HepG2 (cell line): ENCODE results near the gene OPA3. TPM values are rescaled to one million over a fixed set of nuclear protein-coding genes. Genes with fewer than 3 reads are reported as not detected.

Experiments
- ATAC-seq: fragments of 200-7000 bp; cut with Tn5 transposase; 3 replicates; pipeline ENCODE4 v1.9.1; 2020; ENCODE audit warnings: mild to moderate bottlenecking, moderate library complexity
- BruUV-seq: library from RNA; stranded (reverse); fragments of 400-500 nt; replicated peaks from 2 replicates; lab custom pipeline; 2021; lab: Mats Ljungman, UMichigan
- CTCF ChIA-PET: fragments of 300-600 bp; formaldehyde crosslinking; extraction: SDS; loops from one replicate; lab custom pipeline; 2021; ENCODE audit warnings: low total read pairs, inconsistent platforms, low intra/inter-chr PET ratio; lab: Yijun Ruan, JAX
- POLR2A ChIA-PET: fragments of 350-600 bp; sonication (Branson Sonifier 250); formaldehyde crosslinking; loops from one replicate; lab custom pipeline; 2020; ENCODE audit warnings: antibody characterized with exemption, inconsistent platforms; lab: Yijun Ruan, JAX
- DNase-seq: peaks from one replicate; pipeline ENCODE4 v3.0.0-alpha.2; 2015; ENCODE audit warnings: low spot score
- FAIRE-seq: peaks from 3 replicates; lab custom pipeline; 2011; peaks lifted over from hg19 to GRCh38; lab: Jason Lieb, UNC
- H2AFZ ChIP-seq: one replicate; pipeline ENCODE4 v1.6.1; 2011; ENCODE audit warnings: low read length, inconsistent platforms
- H3K27ac ChIP-seq: fragments of 300-600 bp; 3 replicates; pipeline ENCODE4 v1.8.0; 2011; ENCODE audit warnings: mixed run types, mild to moderate bottlenecking, mixed read lengths, low read length, inconsistent platforms; ENCODE audit not compliant: insufficient read depth; ENCODE audit errors: extremely low read length
- H3K27me3 ChIP-seq, 2 experiments: fragments of 200-600 bp in 1 of 2; 2 replicates in 1 of 2; 3 replicates in 1 of 2; pipeline versions ENCODE4 v1.6.0 to v1.8.0; 2011; ENCODE audit warnings: low read length in 2 of 2, mild to moderate bottlenecking in 2 of 2, moderate library complexity in 2 of 2, inconsistent platforms in 1 of 2; ENCODE audit not compliant: insufficient read depth in 2 of 2, control insufficient read depth in 1 of 2
- H3K36me3 ChIP-seq, 2 experiments: fragments of 200-600 bp in 1 of 2; replicated peaks in 1 of 2; 2 replicates in 1 of 2; 3 replicates in 1 of 2; pipeline versions ENCODE4 v1.5.1 to v1.8.0; 2011; ENCODE audit warnings: low read length in 2 of 2, inconsistent platforms in 1 of 2; ENCODE audit not compliant: insufficient read depth in 2 of 2, control insufficient read depth in 1 of 2
- H3K4me1 ChIP-seq: 2 replicates; pipeline ENCODE4 v1.5.1; 2012; ENCODE audit warnings: low read length, inconsistent platforms; ENCODE audit not compliant: insufficient read depth
- H3K4me2 ChIP-seq: 2 replicates; pipeline ENCODE4 v1.6.0; 2011; ENCODE audit warnings: low read depth, low read length, inconsistent platforms
- H3K4me3 ChIP-seq, 3 experiments: fragments of 200-600 bp in 1 of 3; sonication (generic), shearing (Covaris generic) in 1 of 3; replicated peaks in 1 of 3; 2 replicates each; pipeline ENCODE4 v1.5.1; 2011 to 2016; ENCODE audit warnings: low read length in 3 of 3, inconsistent platforms in 2 of 3, low read depth in 2 of 3, mild to moderate bottlenecking in 2 of 3, control low read depth in 1 of 3, mixed read lengths in 1 of 3; ENCODE audit not compliant: insufficient read depth in 1 of 3
- H3K79me2 ChIP-seq: one replicate; pipeline ENCODE4 v1.6.1; 2011; ENCODE audit warnings: low read length, inconsistent platforms; ENCODE audit not compliant: insufficient read depth
- H3K9ac ChIP-seq: 2 replicates; pipeline ENCODE4 v1.6.0; 2011; ENCODE audit warnings: mild to moderate bottlenecking, low read depth, low read length, inconsistent platforms; ENCODE audit not compliant: insufficient read depth
- H3K9me3 ChIP-seq: 2 replicates; pipeline ENCODE4 v1.5.1; 2012; ENCODE audit warnings: mild to moderate bottlenecking, low read length
- H4K20me1 ChIP-seq: 2 replicates; pipeline ENCODE4 v1.6.0; 2011; ENCODE audit warnings: inconsistent platforms, mild to moderate bottlenecking, low read length, moderate library complexity; ENCODE audit not compliant: insufficient read depth
- CSRNP2 ChIP-seq: sonication (generic); formaldehyde crosslinking; conservative IDR thresholded peaks from 2 replicates; pipeline ENCODE4 v1.8.0; 2022; ENCODE audit warnings: low read depth, missing genetic modification reagents
- FOXA1 ChIP-seq, 2 experiments: fragments of 450-650 bp in 1 of 2; sonication (generic) in 1 of 2; formaldehyde crosslinking in 1 of 2; IDR thresholded peaks; 2 replicates each; pipeline versions ENCODE4 v1.4.0 to v1.6.1; 2016 to 2020; ENCODE audit warnings: missing genetic modification reagents in 1 of 2
- NBN ChIP-seq: fragments of 450-650 bp; conservative IDR thresholded peaks from 2 replicates; pipeline ENCODE4 v1.6.1; 2017
- NCOA1 ChIP-seq: sonication (generic); formaldehyde crosslinking; IDR thresholded peaks from 2 replicates; pipeline ENCODE4 v1.9.0; 2021; ENCODE audit warnings: missing genetic modification reagents
- NFYC ChIP-seq: IDR thresholded peaks from 2 replicates; pipeline ENCODE4 v1.6.1; 2016; ENCODE audit warnings: missing genetic modification reagents, missing compliant biosample characterization
- RAD51 ChIP-seq: fragments of 450-650 bp; IDR thresholded peaks from 2 replicates; pipeline ENCODE4 v1.6.1; 2016; ENCODE audit warnings: borderline replicate concordance
- SNAI1 ChIP-seq: sonication (generic); formaldehyde crosslinking; IDR thresholded peaks from 2 replicates; pipeline ENCODE4 v1.5.0; 2020; ENCODE audit warnings: mild to moderate bottlenecking, missing genetic modification reagents, borderline replicate concordance
- SNAPC2 ChIP-seq: sonication (generic); formaldehyde crosslinking; IDR thresholded peaks from 2 replicates; pipeline ENCODE4 v1.8.1; 2022; ENCODE audit warnings: mild to moderate bottlenecking, missing genetic modification reagents
- STAG1 ChIP-seq: sonication (generic); formaldehyde crosslinking; IDR thresholded peaks from 2 replicates; pipeline ENCODE4 v1.4.0; 2020; ENCODE audit warnings: missing genetic modification reagents
- ZBTB1 ChIP-seq: sonication (generic); formaldehyde crosslinking; IDR thresholded peaks from 2 replicates; pipeline ENCODE4 v1.4.0; 2020; ENCODE audit warnings: missing genetic modification reagents, borderline replicate concordance
- ZBTB8A ChIP-seq: sonication (generic); formaldehyde crosslinking; IDR thresholded peaks from 2 replicates; pipeline ENCODE4 v1.4.0; 2020; ENCODE audit warnings: mild to moderate bottlenecking, low read depth, missing genetic modification reagents, borderline replicate concordance
- ZFP90 ChIP-seq: sonication (generic); formaldehyde crosslinking; IDR thresholded peaks from 2 replicates; pipeline ENCODE4 v1.8.0; 2022; ENCODE audit warnings: missing genetic modification reagents, mild to moderate bottlenecking, inconsistent platforms, borderline replicate concordance
- ZNF280B ChIP-seq: sonication (generic); formaldehyde crosslinking; IDR thresholded peaks from 2 replicates; pipeline ENCODE4 v1.5.0; 2020; ENCODE audit warnings: missing genetic modification reagents, mild to moderate bottlenecking, borderline replicate concordance
- ZNF281 ChIP-seq: sonication (generic); formaldehyde crosslinking; IDR thresholded peaks from 2 replicates; pipeline ENCODE4 v1.4.0; 2020; ENCODE audit warnings: missing genetic modification reagents, borderline replicate concordance
- ZNF317 ChIP-seq: sonication (generic); formaldehyde crosslinking; IDR thresholded peaks from 2 replicates; pipeline ENCODE4 v1.5.0; 2020; ENCODE audit warnings: mild to moderate bottlenecking, missing genetic modification reagents
- ZNF335 ChIP-seq: sonication (generic); formaldehyde crosslinking; IDR thresholded peaks from 2 replicates; pipeline ENCODE4 v1.4.0; 2020; ENCODE audit warnings: missing genetic modification reagents
- ZNF33A ChIP-seq: sonication (generic); formaldehyde crosslinking; IDR thresholded peaks from 2 replicates; pipeline ENCODE4 v1.5.1; 2020; ENCODE audit warnings: missing genetic modification reagents, mild to moderate bottlenecking, moderate library complexity, borderline replicate concordance
- ZNF777 ChIP-seq: sonication (generic); formaldehyde crosslinking; IDR thresholded peaks from 2 replicates; pipeline ENCODE4 v1.4.0; 2020; ENCODE audit warnings: missing genetic modification reagents
- WGBS: methylation state at CpG from one replicate; pipeline ENCODE4 v1.1.6; 2017; ENCODE audit warnings: low lambda C conversion rate; 5-methylcytosine and 5-hydroxymethylcytosine counted together
- in situ Hi-C: cut with HindIII; loops from 2 replicates; pipeline ENCODE4 v1.10.0; 2017; ENCODE audit warnings: low pct_unique_long_range_greater_than_20kb; ENCODE audit not compliant: extremely low pct_ligation_motif_present
- intact Hi-C: fragments of 100-400 bp; cut with micrococcal nuclease; formaldehyde crosslinking; loops from one replicate; pipeline ENCODE4 v1.10.0; 2022; ENCODE audit not compliant: unreplicated experiment
- polyA plus RNA-seq, 8 experiments: library from polyadenylated mRNA; depleted of rRNA in 3 of 8; stranded (reverse) in 7 of 8; unstranded in 1 of 8; fragments of >200 nt; fragmentation: Illumina TruSeq in 4 of 8; extraction: Trizol in 4 of 8; gene quantifications; 2 replicates each; pipeline versions ENCODE4 v1.2.1 to v1.2.3, GENCODE V29; 2011 to 2016; ENCODE audit warnings: low read depth in 4 of 8, missing spikeins in 1 of 8, mixed read lengths in 1 of 8; ENCODE audit not compliant: insufficient read depth in 1 of 8
- total RNA-seq, 5 experiments: library from RNA; depleted of rRNA; stranded (reverse); fragments of >200 nt; fragmentation: Illumina TruSeq; extraction: Trizol; gene quantifications; 2 replicates each; pipeline ENCODE4 v1.2.3, GENCODE V29; 2016; ENCODE audit warnings: low read depth in 1 of 5

OPA3 gene
- total and polyA plus RNA-seq, 2 of the 13 experiments (the other 11 are each of a cell fraction or from before 2014, with no cell fraction given), result 8.3 to 17.7 TPM

GRCh38 chr19:45621976-45622503 lies 37.4 kb upstream of the OPA3 start (continued):
- no peak for TF ChIP-seq ZNF281

GRCh38 chr19:45621389-45621788 lies 36.8 kb upstream of the OPA3 start:
- H4K20me1 ChIP-seq, result no peaks in the 10 kb centered on the region
- ChIA-PET POLR2A (no interaction called here), CTCF (no interaction called here)
- H3K4me1 ChIP-seq, result no peaks in the 10 kb centered on the region
- no TSS peak for BruUV-seq
- no peaks in the 10 kb centered on the region; a peak in 1 of 5 replicates for H3K27me3 ChIP-seq
- H3K27ac ChIP-seq, result no peak overlapping the region
- H3K4me3 ChIP-seq, result no peak overlapping the region
- H3K9ac ChIP-seq, result no peak overlapping the region
- intact Hi-C loops (no loop called here), in situ Hi-C loops (no loop called here)
- no peak for FAIRE-seq
- H2AFZ ChIP-seq, result no peak overlapping the region
- no peak; the same call in 2 of the 3 replicates for ATAC-seq
- no peak for DNase-seq
- H3K9me3 ChIP-seq, result no peaks in the 10 kb centered on the region
- WGBS, result over 99% methylated on average over 15 of the region's 17 CpGs
- H3K4me2 ChIP-seq, result no peak overlapping the region
- H3K36me3 ChIP-seq, result peaks cover 2 to 5% of the 10 kb centered on the region in 2 experiments; a peak in 2 of 5 replicates
- no peaks in the 10 kb centered on the region for H3K79me2 ChIP-seq
- no peak for TF ChIP-seq ZNF280B
- no peak for TF ChIP-seq ZBTB1
- TF ChIP-seq NFYC (CRISPR knock-in tag), result no peak
- no peak for TF ChIP-seq FOXA1 (IDR thresholded peaks at IDR 0.05)
- no peak for TF ChIP-seq FOXA1 (CRISPR knock-in tag; IDR thresholded peaks at IDR 0.05)
- TF ChIP-seq ZFP90 (CRISPR knock-in tag), result no peak
- TF ChIP-seq NBN, result no peak
- TF ChIP-seq ZNF317 (CRISPR knock-in tag), result no peak
- TF ChIP-seq NCOA1 (CRISPR knock-in tag), result no peak
- no peak for TF ChIP-seq ZNF777 (CRISPR knock-in tag)
- TF ChIP-seq SNAI1 (CRISPR knock-in tag), result no peak
- TF ChIP-seq RAD51, result no peak
- no peak for TF ChIP-seq ZBTB8A (CRISPR knock-in tag)
- no peak for TF ChIP-seq ZNF335 (CRISPR knock-in tag)
- no peak for TF ChIP-seq CSRNP2
- no peak for TF ChIP-seq ZNF33A (CRISPR knock-in tag)
- no peak for TF ChIP-seq STAG1 (CRISPR knock-in tag)
- TF ChIP-seq SNAPC2 (CRISPR knock-in tag), result no peak
